SH-SY5Y (cell line): ENCODE measurements around the gene ZFR.

ENCODE experiments used
- GATA2 ChIP-seq: IDR thresholded peaks from 2 replicates; pipeline ENCODE4 v1.6.1; 2011; ENCODE audit warnings: mild to moderate bottlenecking, low read depth, low read length
- GATA3 ChIP-seq: IDR thresholded peaks from 2 replicates; pipeline ENCODE4 v1.6.1; 2011; ENCODE audit warnings: low read depth, mild to moderate bottlenecking, low read length, moderate library complexity

DNA sequence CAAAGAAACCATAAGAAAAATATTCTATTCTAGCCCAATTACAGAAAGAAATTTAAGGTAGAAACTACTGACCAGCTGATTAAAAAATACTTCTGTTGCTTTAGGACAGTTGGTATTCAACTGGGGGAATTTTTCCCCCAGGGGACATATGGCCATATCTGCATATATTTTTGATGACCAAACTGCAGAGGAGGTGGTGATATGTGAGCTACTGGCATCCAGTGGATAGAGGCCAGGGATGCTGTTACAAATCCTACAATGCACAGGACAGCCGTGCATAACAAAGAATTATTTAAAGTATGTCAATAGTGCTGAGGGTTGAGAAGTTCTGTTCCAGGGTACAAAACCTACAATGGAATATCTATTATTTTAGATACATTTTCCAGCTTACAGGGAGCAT is 24.0 kb downstream of the ZFR start:
- TF ChIP-seq GATA2 (no peak), GATA3 (no peak)
